ENCODE data around the gene ILKAP. TPM values are rescaled to one million over a fixed set of nuclear protein-coding genes. Genes with fewer than 3 reads are reported as not detected.

The ILKAP gene
- total and polyA plus RNA-seq, 11 donors: 12.4 to 41.7 (median 24.0) TPM

- Histone ChIP-seq H3K4me1 (peaks cover 0 to 14% (median 0%) of the 10 kb centered on the region in 12 donors), H3K36me3 (no peaks in the 10 kb centered on the region), H3K9me3 (no peaks in the 10 kb centered on the region), H3K27me3 (no peaks in the 10 kb centered on the region), H3K4me3 (no peak overlapping the region), H3K27ac (no peak overlapping the region)
- 93 to 97% (median 95%) methylated on average over 29 of the region's 29 CpGs for WGBS, 4 donors
- DNase-seq: no peak
- TF ChIP-seq CTCF (IDR thresholded peaks at IDR 0.05) (no peak), POLR2A (IDR thresholded peaks at IDR 0.05) (no peak)
- intact Hi-C loops (cut with DNase I): no loop called here
- ATAC-seq: no peak
Observed at GRCh38 chr2:238224356-238225035, 21.0 kb upstream of the ILKAP start.

GRCh38 chr2:238220892-238221521 lies 17.5 kb upstream of the ILKAP start:
- H3K36me3 ChIP-seq: no peaks in the 10 kb centered on the region
- H3K9me3 ChIP-seq: no peaks in the 10 kb centered on the region
- H3K4me3 ChIP-seq: peak overlapping the region in 6 of 12 donors; percentile 10 to 37 (median 21)
- TF ChIP-seq CTCF (IDR thresholded peaks at IDR 0.05) (no peak), POLR2A (IDR thresholded peaks at IDR 0.05) (no peak)
- H3K27ac ChIP-seq: peak overlapping the region in 4 of 12 donors; percentile 18 to 66 (median 44)
- 67 to 82% (median 76%) methylated on average over 20 to 23 of the region's 23 CpGs for WGBS, 4 donors
- ATAC-seq: peak in 2 of 4 donors; percentile 64 to 73
- intact Hi-C loops (cut with DNase I): no loop called here
- no peaks in the 10 kb centered on the region for H3K27me3 ChIP-seq
- no peak for DNase-seq
- H3K4me1 ChIP-seq: peaks cover 0 to 14% (median 0%) of the 10 kb centered on the region in 12 donors

GRCh38 chr2:238220274-238220891 lies 16.9 kb upstream of the ILKAP start:
- WGBS, 4 donors: 77 to 97% (median 82%) methylated on average over 7 to 10 of the region's 10 CpGs
- Histone ChIP-seq H3K9me3 (no peaks in the 10 kb centered on the region), H3K36me3 (no peaks in the 10 kb centered on the region), H3K4me1 (peaks cover 0 to 11% (median 0%) of the 10 kb centered on the region in 12 donors), H3K4me3 (peak overlapping the region in 1 of 12 donors; percentile 26), H3K27me3 (peaks cover 0 to 2% (median 0%) of the 10 kb centered on the region in 9 donors), H3K27ac (peak overlapping the region in 1 of 12 donors; percentile 27)
- intact Hi-C loops (cut with DNase I): no loop called here
- no peak for ATAC-seq
- no peak for DNase-seq
- TF ChIP-seq POLR2A (IDR thresholded peaks at IDR 0.05) (no peak), CTCF (IDR thresholded peaks at IDR 0.05) (no peak)

- WGBS, 4 donors: 45 to 72% (median 68%) methylated on average over 2 of the region's 2 CpGs
Observed at GRCh38 chr2:238216651-238217184, 13.2 kb upstream of the ILKAP start.

More at GRCh38 chr2:238216651-238217184, 13.2 kb upstream of the ILKAP start:
- ATAC-seq (peak; percentile 80 to 86 (median 81)), DNase-seq (no peak)
- TF ChIP-seq POLR2A (IDR thresholded peaks at IDR 0.05) (no peak), CTCF (IDR thresholded peaks at IDR 0.05) (no peak)
- Histone ChIP-seq H3K4me3 (no peak overlapping the region), H3K4me1 (peaks cover 0 to 11% (median 0%) of the 10 kb centered on the region in 12 donors), H3K36me3 (no peaks in the 10 kb centered on the region), H3K27ac (peak overlapping the region in 3 of 12 donors; percentile 25 to 45 (median 36)), H3K27me3 (peaks cover 0 to 11% (median 0%) of the 10 kb centered on the region in 9 donors), H3K9me3 (no peaks in the 10 kb centered on the region)
- intact Hi-C loops (cut with DNase I): no loop called here
